Jurkat, Clone E6-1 (cell line): ENCODE data around the gene TPD52L2.
A peak's percentile ranks its signal among the peaks of the same experiment; 100 is the strongest.
"Not testable (repeated sequence)": the region's sequence is repeated elsewhere in the genome, so short reads cannot be mapped to it uniquely, and the experiment has no call there.

Experiments used
- DNase-seq: peaks from one replicate; pipeline ENCODE4 v3.0.0-alpha.2; 2011; ENCODE audit warnings: low read depth, low spot score
- H3K4me3 ChIP-seq: 2 replicates; pipeline ENCODE4 v1.5.1; 2011; ENCODE audit warnings: mild to moderate bottlenecking, low read length, control low read depth, moderate library complexity

TPD52L2 gene

GRCh38 chr20:63917811-63918210, 52.7 kb downstream of the TPD52L2 start:
- H3K4me3 ChIP-seq: no peak overlapping the region
- no peak for DNase-seq

GRCh38 chr20:63919130-63919529, 54.1 kb downstream of the TPD52L2 start:
- H3K4me3 ChIP-seq: no peak overlapping the region

GRCh38 chr20:63920226-63920625, 55.2 kb downstream of the TPD52L2 start:
- no peak overlapping the region for H3K4me3 ChIP-seq

More at GRCh38 chr20:63919130-63919529, 54.1 kb downstream of the TPD52L2 start:
- no peak for DNase-seq

DNA sequence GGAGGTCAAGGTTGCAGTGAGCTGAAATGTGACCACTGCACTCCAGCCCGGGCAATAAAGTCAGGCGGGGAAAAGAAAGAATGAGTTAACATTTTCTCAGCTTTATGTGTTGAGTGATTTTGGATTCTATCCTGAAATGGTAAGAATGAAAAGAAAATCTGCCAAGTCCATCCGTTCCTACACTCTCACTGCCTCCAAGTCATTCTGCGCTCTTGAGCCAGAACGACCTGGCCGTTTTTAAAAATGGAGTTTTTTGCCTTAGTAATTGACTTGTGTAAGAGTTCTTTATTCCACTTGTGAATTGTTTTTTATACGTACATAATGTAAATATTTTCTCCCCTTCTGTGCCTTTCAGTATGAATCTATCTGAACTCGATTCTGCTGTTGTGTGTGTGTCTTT, 58.6 kb downstream of the TPD52L2 start:
- no peak for DNase-seq
- no peak overlapping the region for H3K4me3 ChIP-seq

More at GRCh38 chr20:63920226-63920625, 55.2 kb downstream of the TPD52L2 start:
- DNase-seq: no peak

- H3K4me3 ChIP-seq: no peak overlapping the region
- DNase-seq: peak; percentile 59
Measured at GRCh38 chr20:63924241-63924640, 59.2 kb downstream of the TPD52L2 start.

GRCh38 chr20:63926298-63926697, 61.2 kb downstream of the TPD52L2 start:
- DNase-seq: no peak
- no peak overlapping the region for H3K4me3 ChIP-seq

GRCh38 chr20:63929071-63929470, 64.0 kb downstream of the TPD52L2 start:
- no peak for DNase-seq
- no peak overlapping the region for H3K4me3 ChIP-seq

DNA sequence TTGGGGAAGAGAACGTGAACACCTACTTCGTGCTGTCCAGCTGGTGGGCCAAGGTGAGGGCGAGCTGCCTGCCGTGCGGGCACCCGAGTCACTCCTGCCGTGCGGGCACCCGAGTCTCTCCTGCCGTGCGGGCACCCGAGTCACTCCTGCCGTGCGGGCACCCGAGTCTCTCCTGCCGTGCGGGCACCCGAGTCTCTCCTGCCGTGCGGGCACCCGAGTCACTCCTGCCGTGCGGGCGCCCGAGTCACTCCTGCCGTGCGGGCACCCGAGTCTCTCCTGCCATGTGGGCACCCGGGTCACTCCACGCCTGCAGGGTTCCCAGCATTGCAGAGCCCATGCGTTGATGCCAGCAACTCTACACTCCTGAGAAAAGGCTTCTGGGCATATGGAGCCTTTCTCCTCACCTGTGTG, 64.4 kb downstream of the TPD52L2 start:
- not testable (repeated sequence) for DNase-seq, H3K4me3 ChIP-seq

DNA sequence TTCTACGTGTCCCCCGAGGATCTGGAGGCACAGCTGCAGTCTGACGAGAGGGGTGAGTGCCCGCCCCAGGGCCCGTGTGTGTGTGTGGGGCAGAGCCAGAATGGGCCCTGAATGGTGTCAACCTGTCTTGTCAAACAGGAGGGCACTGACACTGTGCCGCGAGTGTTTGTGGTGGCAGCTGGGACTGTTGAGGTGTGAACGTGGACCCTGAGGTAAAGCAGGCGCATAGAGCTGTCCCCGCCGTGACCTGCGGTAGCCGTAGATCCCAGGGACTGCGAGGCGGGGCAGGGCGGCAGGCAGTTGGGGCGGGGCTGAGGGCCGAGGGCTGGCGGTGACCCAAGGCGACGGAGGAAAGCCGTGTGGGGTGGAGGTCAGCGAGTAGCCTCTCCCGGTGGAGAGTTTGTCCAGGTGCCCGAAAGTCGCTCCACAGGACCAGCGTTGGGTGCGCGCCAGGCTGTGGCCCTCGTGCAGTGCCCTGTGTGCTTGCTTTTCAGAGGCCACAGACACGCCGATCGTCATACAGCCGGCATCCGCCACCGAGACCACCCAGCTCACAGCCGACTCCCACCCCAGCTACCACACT, 66.0 kb downstream of the TPD52L2 start:
- DNase-seq: no peak

GRCh38 chr20:63931735-63932134, 66.7 kb downstream of the TPD52L2 start:
- DNase-seq: no peak
- H3K4me3 ChIP-seq: no peak overlapping the region

More for the DNA sequence above, 66.0 kb downstream of the TPD52L2 start:
- no peak overlapping the region for H3K4me3 ChIP-seq

DNA sequence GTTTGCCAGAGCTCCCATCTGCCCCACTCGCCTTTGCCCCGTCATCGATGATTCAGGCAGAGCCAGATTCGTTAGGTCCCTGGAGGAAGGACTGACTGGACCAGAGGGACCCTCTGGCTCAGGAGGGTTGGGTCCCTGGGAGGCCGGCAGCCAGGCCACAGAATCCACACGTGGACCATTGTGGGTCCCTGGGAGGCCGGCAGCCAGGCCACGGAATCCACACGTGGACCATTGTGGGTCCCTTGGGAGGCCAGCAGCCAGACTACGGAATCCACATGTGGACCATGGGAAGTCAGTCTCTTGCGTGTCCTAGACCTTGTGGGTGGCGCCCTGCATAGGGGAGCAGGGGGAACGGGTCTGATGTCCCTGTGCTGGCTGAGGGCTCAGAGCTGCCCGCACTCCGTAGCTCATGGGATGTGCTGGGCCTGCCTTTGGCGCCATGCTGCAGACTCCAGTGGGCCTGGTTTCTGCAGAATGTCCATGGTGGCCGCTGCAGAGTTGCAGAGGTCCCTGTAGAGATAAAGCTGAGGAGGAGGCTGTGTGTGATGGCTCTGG, 67.6 kb downstream of the TPD52L2 start:
- no peak overlapping the region for H3K4me3 ChIP-seq
- no peak for DNase-seq

- H3K4me3 ChIP-seq: no peak overlapping the region
- no peak for DNase-seq
Measured at GRCh38 chr20:63933646-63934045, 68.6 kb downstream of the TPD52L2 start.

GRCh38 chr20:63934271-63935068, 69.4 kb downstream of the TPD52L2 start:
- no peak for DNase-seq
- H3K4me3 ChIP-seq: no peak overlapping the region

GRCh38 chr20:63935447-63935846, 70.4 kb downstream of the TPD52L2 start:
- no peak for DNase-seq
- no peak overlapping the region for H3K4me3 ChIP-seq

- DNase-seq: no peak
- no peak overlapping the region for H3K4me3 ChIP-seq
Measured at GRCh38 chr20:63937596-63937995, 72.5 kb downstream of the TPD52L2 start.

GRCh38 chr20:63939061-63939935, 74.2 kb downstream of the TPD52L2 start:
- DNase-seq: no peak
- no peak overlapping the region for H3K4me3 ChIP-seq

GRCh38 chr20:63940071-63940471, 75.0 kb downstream of the TPD52L2 start:
- no peak overlapping the region for H3K4me3 ChIP-seq
- DNase-seq: no peak

DNA sequence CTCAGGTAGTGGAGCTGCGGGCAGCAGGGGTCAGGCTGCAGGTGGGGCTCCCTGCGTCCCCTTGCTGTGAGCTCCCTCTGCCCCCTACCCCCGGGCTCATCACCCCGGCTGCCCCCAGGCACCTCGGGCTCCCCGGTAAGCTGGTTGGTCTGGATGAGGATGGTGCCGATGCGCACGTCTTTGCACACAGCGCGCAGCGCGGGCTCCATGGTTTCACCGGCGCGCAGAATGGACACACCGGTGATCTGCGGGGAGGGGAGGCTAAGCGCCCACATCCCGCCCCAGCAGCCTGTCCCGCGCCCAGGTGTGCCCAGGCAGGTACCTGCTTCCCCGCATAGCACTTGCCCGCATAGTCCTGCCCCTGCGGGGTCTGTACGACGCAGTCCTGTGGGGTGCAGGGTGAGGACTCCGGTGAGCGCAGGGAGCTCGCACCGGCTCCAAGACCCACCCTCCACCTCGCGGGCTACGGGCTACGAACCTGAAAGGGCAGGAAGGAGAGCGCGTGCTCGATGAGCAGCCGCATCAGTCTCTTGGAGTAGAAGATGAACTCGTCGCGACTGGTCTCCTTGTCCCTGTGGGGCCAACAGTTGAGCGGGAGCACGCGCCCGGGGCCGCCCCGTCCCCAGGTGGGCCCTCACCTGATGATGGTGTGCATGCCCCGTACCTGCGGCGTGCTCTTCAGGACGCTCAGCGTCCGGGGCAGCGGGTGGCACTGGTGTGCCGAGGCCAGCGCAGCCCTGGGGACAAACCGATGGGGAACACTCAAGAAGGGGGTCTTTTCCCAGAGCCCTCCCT, 75.6 kb downstream of the TPD52L2 start:
- DNase-seq: no peak
- H3K4me3 ChIP-seq: no peak overlapping the region
